Testis (tissue), 3 donors: Measurements from ENCODE around the gene UBA6. TPM values are rescaled to one million over a fixed set of nuclear protein-coding genes. Genes with fewer than 3 reads are reported as not detected.

ENCODE experiments used
- DNase-seq: peaks from one replicate; pipeline ENCODE4 v3.0.0-alpha.2; 2019
- H3K27ac ChIP-seq, 2 donors: fragments of 200-600 bp; sonication (generic); one replicate each; pipeline ENCODE4 v1.5.1; 2019
- H3K27me3 ChIP-seq: fragments of 200-600 bp; sonication (generic); one replicate; pipeline ENCODE4 v1.5.1; 2019
- H3K36me3 ChIP-seq: fragments of 200-600 bp; sonication (generic); one replicate; pipeline ENCODE4 v1.5.1; 2017; ENCODE audit warnings: low read depth; ENCODE audit errors: missing control alignments
- H3K4me1 ChIP-seq: fragments of 200-600 bp; sonication (generic); one replicate; pipeline ENCODE4 v1.5.1; 2019
- H3K4me3 ChIP-seq, 2 donors: fragments of 200-600 bp; sonication (generic); one replicate each; pipeline ENCODE4 v1.5.1; 2017 to 2019
- H3K9me3 ChIP-seq: fragments of 200-600 bp; sonication (generic); one replicate; pipeline ENCODE4 v1.5.1; 2017
- POLR2A ChIP-seq: fragments of 450-650 bp; IDR thresholded peaks from one replicate; pipeline ENCODE4 v1.6.1; 2017; ENCODE audit warnings: antibody characterized with exemption, mild to moderate bottlenecking, moderate library complexity
- WGBS, 2 donors: methylation state at CpG; one replicate each; pipeline ENCODE4 v1.1.5; 2018; 5-methylcytosine and 5-hydroxymethylcytosine counted together
- intact Hi-C: fragments of 100-400 bp; cut with DNase I; formaldehyde crosslinking; loops from one replicate; pipeline ENCODE4 v1.15.1; 2023; ENCODE audit warnings: low total_unique reads
- polyA plus RNA-seq: library from polyadenylated mRNA; stranded (reverse); fragments of 350-450 nt; fragmentation: Illumina TruSeq; extraction: RNeasy Lipid Tissue Mini Kit (QIAGEN cat#74804); gene quantifications from one replicate; pipeline ENCODE4 v1.2.3, GENCODE V29; 2014; ENCODE audit warnings: low read depth, low replicate concordance; ENCODE audit not compliant: insufficient read depth
- small RNA-seq, 2 donors: library from RNA; depleted of rRNA; stranded (forward); fragments of <200 nt; gene quantifications; one replicate each; pipeline ENCODE3, GENCODE V24; 2016
- total RNA-seq, 2 donors: library from RNA; depleted of rRNA; stranded (reverse); fragments of >200 nt; gene quantifications; one replicate each; pipeline ENCODE4 v1.2.3, GENCODE V29; 2016
- TF ChIP-seq, protein P1 (sequence below), 3 experiments: fragments of 450-650 bp in 2 of 3; fragments of 200-600 bp in 1 of 3; sonication (generic) in 1 of 3; IDR thresholded peaks; one replicate each; pipeline ENCODE4 v1.5.1; 2016 to 2019; ENCODE audit warnings: antibody characterized with exemption in 3 of 3, mild to moderate bottlenecking in 2 of 3, moderate library complexity in 1 of 3

The UBA6 gene
- total and polyA plus RNA-seq, 3 donors from 2014 or later: 19.7 to 86.8 (median 76.2) TPM

DNA sequence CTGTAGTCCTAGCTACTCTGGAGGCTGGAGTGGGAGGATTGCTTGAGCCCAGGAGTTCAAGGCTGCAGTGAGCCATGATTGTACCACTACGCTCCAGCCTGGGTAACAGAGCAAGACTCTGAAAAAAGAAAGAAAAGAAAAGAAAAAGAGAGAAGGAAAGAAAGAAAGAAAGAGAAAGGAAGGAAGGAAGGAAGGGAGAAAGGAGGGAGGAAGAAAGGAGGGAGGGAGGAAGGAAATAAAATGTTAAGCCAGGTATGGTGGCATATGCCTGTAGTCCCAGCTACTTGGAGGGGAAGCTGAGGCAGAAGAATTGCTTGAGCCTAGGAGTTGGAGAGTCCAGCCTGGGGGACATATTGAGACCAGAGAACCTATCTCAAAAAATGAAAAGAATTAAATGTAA, 130.4 kb downstream of the UBA6 start:
- WGBS, 2 donors: 90 to 96% methylated on average over 1 of the region's 1 CpG
- H3K27me3 ChIP-seq: no peaks in the 10 kb centered on the region
- no peaks in the 10 kb centered on the region for H3K9me3 ChIP-seq
- no peak overlapping the region for H3K27ac ChIP-seq
- no peak for DNase-seq
- TF ChIP-seq POLR2A: no peak
- TF ChIP-seq, protein P1, sequence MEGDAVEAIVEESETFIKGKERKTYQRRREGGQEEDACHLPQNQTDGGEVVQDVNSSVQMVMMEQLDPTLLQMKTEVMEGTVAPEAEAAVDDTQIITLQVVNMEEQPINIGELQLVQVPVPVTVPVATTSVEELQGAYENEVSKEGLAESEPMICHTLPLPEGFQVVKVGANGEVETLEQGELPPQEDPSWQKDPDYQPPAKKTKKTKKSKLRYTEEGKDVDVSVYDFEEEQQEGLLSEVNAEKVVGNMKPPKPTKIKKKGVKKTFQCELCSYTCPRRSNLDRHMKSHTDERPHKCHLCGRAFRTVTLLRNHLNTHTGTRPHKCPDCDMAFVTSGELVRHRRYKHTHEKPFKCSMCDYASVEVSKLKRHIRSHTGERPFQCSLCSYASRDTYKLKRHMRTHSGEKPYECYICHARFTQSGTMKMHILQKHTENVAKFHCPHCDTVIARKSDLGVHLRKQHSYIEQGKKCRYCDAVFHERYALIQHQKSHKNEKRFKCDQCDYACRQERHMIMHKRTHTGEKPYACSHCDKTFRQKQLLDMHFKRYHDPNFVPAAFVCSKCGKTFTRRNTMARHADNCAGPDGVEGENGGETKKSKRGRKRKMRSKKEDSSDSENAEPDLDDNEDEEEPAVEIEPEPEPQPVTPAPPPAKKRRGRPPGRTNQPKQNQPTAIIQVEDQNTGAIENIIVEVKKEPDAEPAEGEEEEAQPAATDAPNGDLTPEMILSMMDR (IDR thresholded peaks at IDR 0.05): no peak
- no peak overlapping the region for H3K4me3 ChIP-seq
- intact Hi-C loops: no loop called here
- no peaks in the 10 kb centered on the region for H3K4me1 ChIP-seq
- no peaks in the 10 kb centered on the region for H3K36me3 ChIP-seq

DNA sequence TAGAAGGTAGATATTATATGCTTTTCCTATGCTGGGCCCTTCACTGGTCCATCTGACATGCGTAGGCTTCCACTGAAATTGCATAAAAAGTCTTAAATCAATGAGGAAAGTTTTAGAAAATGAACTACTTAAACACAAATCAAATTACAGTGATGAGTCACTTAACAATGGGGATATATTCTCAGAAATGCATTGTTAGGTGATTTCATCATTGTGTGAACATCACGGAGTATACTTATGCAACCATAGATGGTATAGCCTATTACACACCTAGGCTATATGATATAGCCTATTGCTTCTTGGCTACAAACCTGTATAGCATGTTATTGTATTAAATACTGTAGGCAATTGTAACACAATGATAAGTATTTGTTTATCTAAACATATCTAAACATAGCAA, 132.1 kb downstream of the UBA6 start:
- Histone ChIP-seq H3K27ac (no peak overlapping the region), H3K4me3 (no peak overlapping the region), H3K27me3 (no peaks in the 10 kb centered on the region), H3K36me3 (no peaks in the 10 kb centered on the region), H3K9me3 (no peaks in the 10 kb centered on the region), H3K4me1 (no peaks in the 10 kb centered on the region)
- intact Hi-C loops: no loop called here
- 94 to 96% methylated on average over 2 of the region's 2 CpGs for WGBS, 2 donors
- no peak for DNase-seq
- TF ChIP-seq POLR2A: no peak
- TF ChIP-seq, protein P1 (IDR thresholded peaks at IDR 0.05): no peak

DNA sequence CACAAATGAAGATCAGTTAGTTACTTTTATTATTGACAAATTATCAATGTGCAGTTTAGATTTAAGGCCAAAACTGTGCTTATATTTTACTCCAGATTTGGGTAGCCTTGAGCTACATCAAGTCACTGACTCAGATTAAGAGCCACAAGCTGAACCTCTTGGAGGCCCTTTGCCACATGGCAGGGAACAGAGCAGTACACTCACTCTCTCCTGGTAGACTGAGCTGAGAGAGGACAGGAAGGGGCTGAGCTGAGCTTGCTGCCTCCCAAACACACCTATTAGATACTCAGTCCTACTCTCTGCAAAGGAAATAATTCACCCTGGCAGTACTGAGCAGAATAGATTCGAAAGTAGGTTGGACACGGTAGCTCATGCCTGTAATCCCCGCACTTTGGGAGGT, 134.6 kb downstream of the UBA6 start:
- Histone ChIP-seq H3K36me3 (no peaks in the 10 kb centered on the region), H3K4me3 (no peak overlapping the region), H3K4me1 (no peaks in the 10 kb centered on the region), H3K27ac (no peak overlapping the region), H3K9me3 (no peaks in the 10 kb centered on the region), H3K27me3 (no peaks in the 10 kb centered on the region)
- WGBS, 2 donors: 95 to 100% methylated on average over 3 of the region's 3 CpGs
- TF ChIP-seq, protein P1 (IDR thresholded peaks at IDR 0.05): no peak
- TF ChIP-seq POLR2A: no peak
- no peak for DNase-seq
- intact Hi-C loops: no loop called here

DNA sequence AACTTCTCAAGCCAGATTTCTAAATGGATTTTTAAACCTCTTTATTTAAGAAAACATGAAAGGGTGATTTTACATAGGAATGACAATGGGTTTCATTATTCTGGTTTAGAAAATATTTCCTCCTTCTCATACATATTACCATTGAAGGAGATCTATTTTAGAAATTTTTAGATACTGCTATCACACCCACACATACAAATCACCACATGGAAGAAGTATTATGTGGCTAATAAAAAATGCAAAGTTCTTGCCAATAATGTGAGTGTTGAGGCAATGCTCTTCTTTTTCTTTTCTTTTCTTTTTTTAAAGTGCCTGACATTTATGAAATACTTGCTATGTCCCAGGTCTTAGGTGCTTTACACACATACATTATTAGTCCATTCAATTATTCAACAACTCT, 135.7 kb downstream of the UBA6 start:
- H3K4me1 ChIP-seq: no peaks in the 10 kb centered on the region
- H3K9me3 ChIP-seq: no peaks in the 10 kb centered on the region
- intact Hi-C loops: no loop called here
- H3K4me3 ChIP-seq: no peak overlapping the region
- no peak overlapping the region for H3K27ac ChIP-seq
- no peak for TF ChIP-seq POLR2A
- TF ChIP-seq, protein P1 (IDR thresholded peaks at IDR 0.05): no peak
- no peaks in the 10 kb centered on the region for H3K36me3 ChIP-seq
- no peaks in the 10 kb centered on the region for H3K27me3 ChIP-seq
- DNase-seq: no peak

Small RNA genes within 50 kb of the gene (small RNA-seq; reads per million reads assigned to genes)
- gene AC096720.1 (0 reads per million in 2 donors), gene RF00091 (0 reads per million in 2 donors)

Other genes with a start within 250 kb of the UBA6 start
- 10 to 100 TPM; 40.8 to 53.4 TPM for gene CENPC, start 155.7 kb downstream of the UBA6 start, total RNA-seq
- gene CENPC, start 155.7 kb downstream of the UBA6 start, polyA plus RNA-seq: 8.5 TPM
- gene STAP1, start 142.4 kb downstream of the UBA6 start, total RNA-seq: 1 to 10 TPM in 1 of 2 donors, under 1 TPM in 1; 0.93 to 2.7 TPM
- gene STAP1, start 142.4 kb downstream of the UBA6 start, polyA plus RNA-seq: 3.0 TPM
- gene GNRHR, start 53.2 kb upstream of the UBA6 start, total RNA-seq: under 1 TPM in 1 of 2 donors, not detected in 1; 0.16 TPM
- gene GNRHR, start 53.2 kb upstream of the UBA6 start, polyA plus RNA-seq: not detected
- under 1 TPM in 1 of 2 donors, not detected in 1; 0.19 TPM for gene TMPRSS11D, start 182.8 kb upstream of the UBA6 start, total RNA-seq
- gene TMPRSS11D, start 182.8 kb upstream of the UBA6 start, polyA plus RNA-seq: 0.26 TPM